ENCODE results near the gene WIPF3.

Gene WIPF3

DNA sequence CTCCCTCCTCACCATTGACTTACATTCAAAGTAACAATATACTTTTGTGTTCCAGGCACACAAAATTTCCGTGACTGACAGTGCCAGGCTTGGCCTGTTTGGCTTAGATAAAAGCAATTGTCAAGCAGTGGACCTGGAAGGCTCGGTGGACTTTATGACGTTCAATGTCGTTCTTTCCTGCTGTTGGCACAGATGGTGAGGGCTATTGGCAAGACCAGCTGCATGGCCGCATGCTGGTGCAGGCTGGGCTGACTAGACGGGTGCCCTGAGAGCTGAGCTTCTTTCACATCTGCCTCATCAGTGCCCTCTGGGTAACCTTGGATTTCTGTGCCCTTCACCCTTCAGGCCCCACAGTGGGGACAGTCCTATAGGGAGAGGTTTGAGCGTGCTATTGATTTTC lies 45.2 kb downstream of the WIPF3 start:
- DNase-seq = no peak

DNA sequence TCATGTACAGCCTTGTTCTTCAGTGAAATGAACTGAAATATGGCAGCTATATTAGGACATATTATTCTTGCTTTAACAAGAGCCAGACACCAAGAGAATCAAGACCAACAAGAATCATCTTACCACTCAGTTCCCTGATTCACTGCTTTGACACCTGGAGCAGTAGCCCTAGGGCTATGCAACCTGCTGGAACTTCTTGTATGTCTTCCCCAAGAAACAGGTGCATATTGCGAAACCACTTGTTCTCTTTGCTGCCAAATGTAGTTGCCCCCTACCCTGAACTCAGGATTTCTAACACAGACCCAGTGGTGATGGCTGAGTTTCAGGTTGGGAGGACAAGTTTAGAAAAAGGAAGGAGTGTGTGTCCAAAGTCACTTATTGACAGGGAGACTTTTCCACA lies 46.1 kb downstream of the WIPF3 start:
- no peak for DNase-seq

DNA sequence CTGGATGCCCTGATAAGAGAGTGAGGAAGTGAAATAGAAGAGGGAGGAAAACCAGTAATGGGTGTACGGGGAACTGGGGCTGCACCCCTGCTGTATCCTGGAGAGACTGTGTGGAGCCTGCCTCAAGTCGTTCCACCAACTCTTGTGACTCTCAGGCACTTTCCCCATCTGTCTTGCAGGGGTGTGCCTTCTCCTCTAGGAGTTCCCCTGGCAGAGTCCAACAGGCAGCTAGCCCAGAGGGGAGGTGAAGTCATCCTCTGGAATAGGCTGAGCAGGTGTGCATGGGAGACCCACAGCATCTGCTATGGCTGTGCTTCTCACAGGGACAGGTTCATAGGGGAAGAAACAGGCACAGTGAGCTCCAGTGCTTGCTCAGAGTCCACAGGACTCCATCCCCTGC lies 46.8 kb downstream of the WIPF3 start:
- no peak for DNase-seq

DNA sequence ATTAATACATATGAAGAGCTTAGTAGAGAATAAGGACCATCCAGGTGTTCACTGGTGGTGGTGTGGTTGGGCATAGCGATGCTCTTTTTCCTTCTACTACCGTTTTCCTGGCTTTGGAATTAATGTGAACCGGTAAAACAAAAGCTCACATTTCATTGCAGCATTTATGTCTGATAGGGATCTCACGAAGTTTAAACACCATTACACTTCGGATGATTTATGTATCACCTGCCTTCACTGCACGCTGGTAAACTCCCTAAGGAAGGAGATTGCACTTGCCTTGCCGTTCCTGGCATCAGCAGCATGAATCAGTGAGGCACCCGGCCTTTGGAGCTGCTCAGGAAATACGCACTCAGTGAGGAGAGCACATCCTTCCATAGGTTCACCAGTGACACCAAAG lies 47.5 kb downstream of the WIPF3 start:
- DNase-seq = no peak

DNA sequence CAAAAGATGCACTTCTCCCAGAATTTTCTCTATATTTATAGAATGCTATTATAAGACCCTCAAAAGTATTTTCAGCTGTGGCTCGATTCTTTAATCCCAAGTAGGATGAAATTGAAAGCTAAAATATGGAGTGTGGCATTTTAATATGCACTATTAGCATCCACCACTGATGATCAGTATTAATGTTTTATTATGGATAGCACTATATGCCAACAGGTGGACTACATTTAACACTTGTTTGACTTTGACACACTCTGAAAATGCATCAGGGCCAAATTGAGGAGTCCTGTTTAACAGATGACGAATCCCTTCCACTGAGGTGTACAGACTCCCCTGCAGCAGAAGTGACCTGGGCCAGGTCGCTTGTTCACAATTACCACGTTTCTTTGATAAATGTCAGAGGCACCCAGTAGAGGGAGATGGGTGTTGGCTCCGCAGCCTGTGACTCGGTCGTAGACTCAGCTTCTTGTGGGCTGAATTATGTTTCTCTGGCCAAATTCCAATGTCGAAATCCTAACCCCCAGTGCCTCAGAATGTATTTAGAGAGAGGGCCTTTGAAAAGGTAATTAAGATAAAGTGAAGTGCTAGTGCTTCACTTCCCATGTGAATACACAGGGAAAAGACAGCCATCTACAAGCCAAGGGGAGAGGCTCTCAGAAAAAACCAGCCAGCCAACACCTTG lies 48.1 kb downstream of the WIPF3 start:
- no peak for DNase-seq

DNA sequence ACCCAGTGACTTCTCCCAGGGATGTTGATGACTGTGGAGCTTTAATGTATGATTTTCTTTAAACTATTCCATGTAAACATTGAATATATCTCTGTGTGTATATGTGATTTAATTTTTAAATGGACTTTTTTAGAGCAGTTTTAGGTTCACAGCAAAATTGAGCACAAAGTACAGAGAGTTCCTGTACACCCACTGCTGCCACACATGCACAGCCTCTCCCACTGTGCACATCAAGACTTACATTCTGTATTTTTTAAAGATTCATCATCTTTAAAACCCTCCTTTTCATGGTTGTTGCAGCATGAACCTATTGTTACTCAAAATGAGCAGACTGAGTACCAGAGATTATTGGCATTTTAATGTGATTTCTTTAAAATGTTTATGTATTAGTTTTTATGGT lies 51.3 kb downstream of the WIPF3 start:
- DNase-seq = no peak

DNA sequence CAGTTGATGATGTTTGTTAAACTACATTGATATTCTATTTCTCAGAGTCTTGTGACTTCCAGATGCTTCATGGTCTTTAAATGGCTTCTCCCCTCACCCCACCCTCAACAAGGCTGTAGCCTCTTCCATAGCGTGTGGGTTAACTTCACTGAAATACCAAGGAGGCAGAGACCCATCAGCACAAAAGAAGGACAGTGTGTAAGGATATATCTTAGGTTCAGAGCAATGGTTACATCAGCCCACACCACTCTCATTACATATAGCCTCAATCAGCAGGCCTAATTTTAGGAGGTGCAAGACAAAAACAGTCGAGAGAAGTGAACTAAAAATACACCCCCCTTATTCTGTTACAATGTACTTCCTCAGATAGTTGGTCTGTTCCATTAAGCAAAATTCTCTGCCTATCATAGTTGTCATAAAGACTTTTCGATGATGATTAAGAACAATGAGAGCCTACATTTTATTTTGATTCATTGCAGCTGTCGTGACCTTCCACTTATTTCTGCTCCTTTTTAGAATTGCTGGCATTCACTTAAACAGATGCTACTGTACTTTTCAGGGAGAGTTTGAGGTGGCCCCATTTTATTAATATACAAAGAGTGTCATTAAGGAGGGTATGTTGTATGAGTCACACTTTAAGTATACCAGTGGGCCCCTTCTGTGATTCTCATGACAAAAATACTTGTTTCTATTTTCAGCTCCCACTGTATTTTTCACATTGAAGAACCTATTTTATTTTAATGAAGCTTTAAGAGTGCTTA lies 52.1 kb downstream of the WIPF3 start:
- no peak for DNase-seq

DNA sequence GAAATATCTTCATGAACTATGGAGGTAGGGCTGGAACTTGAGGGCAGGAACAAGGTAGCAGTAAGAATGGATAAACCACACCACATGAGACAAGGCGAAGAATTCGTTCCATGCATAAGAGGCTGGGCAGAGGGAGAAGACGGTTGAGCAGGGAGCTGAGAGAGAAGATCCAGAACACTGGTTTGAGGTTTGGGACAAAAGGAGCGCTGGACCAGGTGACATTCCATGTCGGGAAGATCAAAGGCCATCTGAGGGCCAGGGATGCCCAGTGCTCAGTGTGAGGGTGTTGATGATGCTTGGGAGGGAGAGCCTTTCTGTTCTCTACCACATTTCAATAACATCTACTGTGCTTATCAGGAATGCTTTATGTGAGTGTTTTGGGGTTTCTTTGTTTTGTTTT lies 52.8 kb downstream of the WIPF3 start:
- no peak for DNase-seq

DNA sequence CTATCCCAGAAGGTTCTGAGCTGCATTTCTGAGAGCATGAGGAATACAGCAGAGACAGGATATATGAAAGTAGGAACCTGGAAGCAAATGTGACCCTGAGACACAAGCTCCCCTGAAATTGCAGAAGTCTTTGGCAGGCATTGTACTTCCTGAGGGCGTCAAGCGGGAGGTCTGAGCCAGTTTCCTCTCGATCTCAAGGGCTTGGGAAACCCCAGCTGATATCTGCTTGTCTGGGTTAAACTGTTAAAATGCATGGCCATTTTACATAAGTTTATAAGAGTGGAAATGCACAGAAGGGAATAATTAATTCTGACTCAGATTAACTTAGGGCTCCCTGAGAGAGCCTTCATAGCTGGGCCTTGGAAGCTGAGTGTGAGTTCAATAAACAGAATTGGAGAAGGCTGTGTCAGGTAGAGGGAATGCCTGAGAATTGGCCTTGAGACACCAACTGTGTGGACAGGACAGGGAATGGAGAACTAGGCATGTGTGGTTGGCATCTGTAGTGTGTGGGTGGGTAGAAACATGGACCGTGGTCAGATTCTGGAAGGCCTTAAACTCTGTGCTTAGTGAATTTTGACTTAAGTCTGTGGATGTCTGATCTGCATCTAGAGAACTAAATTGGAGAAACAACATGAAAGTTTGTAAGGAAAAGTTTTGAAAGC lies 53.3 kb downstream of the WIPF3 start:
- DNase-seq = peak; percentile 11 to 32

DNA sequence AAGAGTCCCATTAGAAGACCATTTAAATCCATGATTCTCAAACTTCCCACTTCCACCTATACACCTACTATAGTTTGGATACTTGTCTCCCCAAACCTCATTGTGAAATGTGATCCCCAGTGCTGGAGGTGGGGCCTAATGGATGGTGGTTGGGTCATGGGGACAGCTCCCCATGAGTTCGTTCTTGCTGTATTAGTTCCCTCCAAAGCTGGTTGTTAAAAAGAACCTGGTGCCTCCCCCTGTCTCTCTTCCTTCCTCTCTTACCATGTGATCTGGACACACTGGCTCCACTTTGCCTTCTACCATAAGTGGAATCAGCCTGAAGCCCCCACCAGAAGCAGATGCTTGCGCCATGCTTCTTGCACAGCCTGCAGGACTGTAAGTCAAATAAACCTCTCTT lies 53.9 kb downstream of the WIPF3 start:
- DNase-seq = no peak

DNA sequence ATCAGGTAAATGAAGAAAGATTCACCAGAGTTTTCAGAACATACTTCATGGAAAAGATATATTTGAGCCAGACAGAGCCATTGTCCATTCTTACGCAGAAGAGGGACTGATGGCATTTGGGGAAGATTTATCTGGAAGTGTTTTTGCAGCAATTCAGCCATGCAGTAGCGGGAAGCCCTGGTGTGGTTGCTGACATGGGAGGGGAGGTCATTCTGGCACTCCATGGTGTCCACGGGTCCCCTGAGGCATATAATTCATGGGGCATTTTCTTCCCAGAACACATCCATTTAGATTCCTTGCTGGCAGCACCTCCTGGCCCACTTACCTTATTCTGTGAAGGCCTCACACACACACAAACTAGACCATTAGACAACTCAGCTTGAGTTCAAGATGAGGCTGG lies 55.6 kb downstream of the WIPF3 start:
- DNase-seq = no peak

DNA sequence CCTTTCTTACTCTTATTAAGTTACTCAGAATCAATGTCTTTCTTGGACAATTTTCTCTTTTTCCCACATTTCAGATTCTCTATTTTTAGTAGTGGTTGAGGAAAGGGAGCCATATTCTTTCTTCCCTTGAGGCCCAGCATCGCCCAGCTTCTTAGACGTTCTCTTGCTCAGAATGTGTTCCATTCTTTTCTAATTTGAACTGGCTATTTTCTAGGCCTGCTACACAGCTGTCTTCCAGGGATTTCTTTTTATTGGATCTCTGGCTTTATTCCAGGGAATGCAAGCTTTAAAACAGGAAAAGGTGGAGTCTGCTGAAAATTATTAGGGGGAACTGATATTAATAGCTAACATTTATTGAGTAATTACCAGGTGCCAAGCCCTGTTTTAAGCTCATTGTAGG lies 58.3 kb downstream of the WIPF3 start:
- DNase-seq = no peak

DNA sequence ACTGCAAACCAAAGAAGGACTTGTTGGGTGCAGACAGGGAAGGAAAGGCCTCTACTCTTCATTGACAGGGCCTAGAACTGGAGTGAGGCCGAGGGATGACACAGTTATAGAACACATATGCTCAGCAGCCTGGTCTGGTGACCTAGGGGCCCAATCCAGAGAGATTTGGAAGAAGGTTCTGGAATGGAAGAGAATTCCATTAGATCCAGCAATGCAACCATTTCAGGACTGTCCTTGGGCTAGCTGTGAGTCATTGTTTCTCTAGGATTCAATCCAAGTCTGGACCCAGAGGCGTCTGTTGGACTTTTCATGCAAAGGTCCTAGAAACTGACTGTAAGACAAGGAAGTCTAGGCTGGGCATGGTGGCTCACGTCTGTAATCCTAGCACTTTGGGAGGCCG lies 59.2 kb downstream of the WIPF3 start:
- DNase-seq = no peak

DNA sequence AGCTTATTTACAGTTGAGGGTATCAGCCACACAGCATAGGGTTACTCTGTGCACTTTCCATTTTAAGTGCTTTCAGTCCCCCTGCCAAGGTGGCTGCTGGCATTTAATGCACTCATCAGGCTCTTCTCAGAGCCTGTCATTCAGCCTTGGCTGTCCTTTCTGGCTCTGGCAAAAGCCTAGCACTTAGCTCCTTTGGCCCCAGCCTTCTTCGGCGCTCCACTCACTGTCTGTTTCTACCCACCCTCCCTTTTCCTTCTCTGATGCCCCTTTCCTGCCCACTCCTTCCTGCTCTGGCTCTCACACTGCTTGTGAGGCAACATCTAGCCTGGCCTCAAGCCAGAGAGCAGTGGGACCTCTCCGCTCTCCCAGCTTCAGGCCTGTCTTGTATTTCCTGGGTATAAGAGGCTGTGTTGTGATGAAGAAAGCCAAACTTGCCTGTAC lies 60.2 kb downstream of the WIPF3 start:
- no peak for DNase-seq

DNA sequence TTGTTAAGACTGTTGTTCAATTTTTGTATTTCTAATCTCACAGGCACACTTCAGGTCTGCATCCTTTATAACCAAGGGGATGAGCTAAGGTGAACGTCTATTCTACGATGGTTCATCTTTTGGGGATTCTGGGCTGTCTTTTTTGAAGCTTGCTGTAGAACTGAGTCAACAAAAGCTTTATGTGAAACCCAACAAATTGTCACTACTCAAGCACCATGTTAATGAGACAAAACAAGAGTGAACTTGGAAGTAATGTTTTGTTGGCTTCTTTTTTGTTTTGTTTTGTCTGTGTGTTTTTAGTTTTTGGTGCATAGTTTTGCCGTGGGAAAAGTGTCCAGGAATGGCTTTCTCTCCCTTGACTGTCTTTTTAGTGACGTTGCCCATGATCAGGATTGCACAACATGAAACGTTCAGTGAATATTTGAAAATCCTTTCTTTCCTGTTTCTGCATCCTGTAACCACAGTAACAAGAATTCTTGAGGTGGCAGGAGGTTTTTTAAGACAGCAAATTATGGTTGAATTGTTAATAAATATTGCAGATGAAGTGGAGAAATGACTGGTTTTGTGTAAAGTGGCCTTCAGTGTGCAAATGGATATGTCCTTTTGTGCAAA lies 65.6 kb downstream of the WIPF3 start:
- no peak for DNase-seq

DNA sequence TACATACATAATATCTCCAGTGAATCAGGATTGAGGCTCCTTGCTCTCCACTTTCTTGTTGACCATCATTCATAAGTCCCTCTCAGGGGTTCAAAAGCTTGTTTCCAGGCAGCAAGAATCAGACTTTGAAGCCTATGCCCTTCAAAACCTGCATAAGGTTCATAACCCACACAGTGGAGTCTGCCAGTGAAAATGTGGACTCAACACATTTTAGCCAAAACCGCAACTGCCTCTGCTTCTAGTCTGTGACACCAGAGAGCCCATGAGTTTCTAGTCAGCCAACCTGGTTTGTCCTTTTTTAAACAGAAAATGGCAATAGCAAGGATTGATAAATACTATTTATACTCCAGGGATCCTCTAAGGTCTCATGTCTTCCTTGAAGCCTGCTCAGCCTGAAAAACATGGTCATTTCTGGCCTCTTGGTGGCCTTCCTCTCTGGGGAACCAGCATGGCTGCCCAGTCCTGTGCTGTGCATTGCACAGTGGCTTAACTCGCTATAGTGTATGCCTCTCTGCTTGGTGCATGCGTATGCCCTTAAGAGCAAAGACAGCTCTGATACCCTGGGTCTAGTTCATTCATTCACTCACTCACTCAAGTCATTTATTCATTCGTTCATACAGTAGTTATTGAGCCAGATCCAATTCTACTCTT lies 67.5 kb downstream of the WIPF3 start:
- no peak for DNase-seq

DNA sequence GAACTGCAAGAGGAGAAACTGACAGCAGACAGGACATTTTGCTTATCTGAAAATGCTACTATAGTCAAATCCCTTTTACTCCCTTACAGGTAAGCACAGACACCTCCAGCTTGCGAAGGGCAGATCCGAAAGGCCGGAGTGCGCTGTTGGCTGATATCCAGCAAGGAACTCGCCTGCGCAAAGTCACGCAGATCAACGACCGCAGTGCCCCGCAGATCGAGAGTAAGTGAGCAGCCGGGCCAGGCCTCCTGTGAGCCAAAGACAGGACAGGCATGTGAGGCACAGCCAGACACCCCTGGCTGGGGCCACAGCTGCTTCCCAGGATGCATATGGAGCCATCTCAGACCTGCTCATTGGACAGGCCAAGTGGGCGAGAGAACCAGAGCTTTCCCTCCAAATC lies 69.4 kb downstream of the WIPF3 start:
- DNase-seq = no peak

DNA sequence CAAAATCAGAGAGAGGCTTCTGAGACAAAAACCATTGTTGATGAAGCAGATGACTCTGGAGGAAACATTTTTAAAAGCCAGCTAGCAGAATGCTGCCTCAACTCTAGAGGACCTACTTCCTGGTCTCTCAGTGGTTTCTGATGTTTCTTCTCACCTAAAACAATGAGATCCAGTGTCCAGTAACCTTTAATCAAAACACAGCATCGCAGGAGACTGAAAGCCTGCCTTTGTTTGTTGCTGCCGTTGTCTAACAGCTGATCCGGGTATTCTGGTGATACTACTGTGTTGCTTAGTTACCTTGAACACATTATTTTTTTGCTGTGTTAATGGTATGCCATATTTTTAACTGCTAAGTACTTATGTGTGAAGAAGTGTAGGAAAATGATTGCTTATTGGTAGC lies 70.9 kb downstream of the WIPF3 start:
- no peak for DNase-seq

DNA sequence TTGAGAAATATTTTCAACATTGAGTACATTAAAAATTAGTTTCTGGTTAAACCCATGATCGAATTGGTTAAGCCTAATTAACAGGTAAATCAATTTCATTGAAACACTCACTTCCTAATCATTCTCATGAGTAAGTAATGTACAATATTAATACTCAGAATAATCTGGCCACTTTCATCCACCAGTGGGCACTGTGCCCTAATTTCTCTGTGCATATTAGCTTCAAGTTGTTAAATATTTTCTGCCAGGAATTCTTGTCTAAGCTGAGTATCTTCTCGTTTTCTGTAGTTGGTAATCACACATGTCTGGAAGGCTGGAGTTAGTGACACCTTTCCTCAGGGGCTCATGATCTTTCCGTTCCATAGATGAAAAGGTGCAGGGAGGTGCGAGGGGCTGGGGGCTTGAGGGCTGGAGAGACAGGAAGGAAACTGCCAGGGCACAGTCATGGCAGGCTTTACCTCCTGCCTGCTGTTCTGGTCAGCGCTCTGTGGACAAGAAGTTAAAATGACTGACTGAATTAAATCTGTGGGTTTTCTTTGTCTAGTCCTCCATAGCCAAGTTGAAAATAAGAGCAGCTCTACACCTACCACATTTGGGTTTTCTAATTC lies 71.9 kb downstream of the WIPF3 start:
- DNase-seq = peak; percentile 18 to 35

DNA sequence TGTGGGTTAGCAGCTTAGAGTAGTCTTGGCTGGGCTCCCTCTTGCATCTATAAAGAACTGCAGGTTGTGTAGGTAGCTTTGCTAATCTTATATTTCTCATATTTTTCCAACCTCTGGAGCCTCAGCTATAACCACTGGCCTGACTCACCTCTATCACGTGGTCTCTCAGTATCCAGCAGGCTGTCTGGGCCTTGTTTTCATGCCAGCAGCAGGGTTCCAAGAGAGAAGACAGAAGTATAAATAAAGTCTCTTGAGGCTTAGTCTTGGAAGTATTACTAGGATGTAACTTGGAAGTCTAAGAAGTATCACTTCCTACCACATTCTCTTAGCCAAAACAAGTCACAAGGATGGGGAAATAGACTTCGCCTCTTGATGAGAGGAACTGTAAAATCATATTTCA lies 73.3 kb downstream of the WIPF3 start:
- no peak for DNase-seq

DNA sequence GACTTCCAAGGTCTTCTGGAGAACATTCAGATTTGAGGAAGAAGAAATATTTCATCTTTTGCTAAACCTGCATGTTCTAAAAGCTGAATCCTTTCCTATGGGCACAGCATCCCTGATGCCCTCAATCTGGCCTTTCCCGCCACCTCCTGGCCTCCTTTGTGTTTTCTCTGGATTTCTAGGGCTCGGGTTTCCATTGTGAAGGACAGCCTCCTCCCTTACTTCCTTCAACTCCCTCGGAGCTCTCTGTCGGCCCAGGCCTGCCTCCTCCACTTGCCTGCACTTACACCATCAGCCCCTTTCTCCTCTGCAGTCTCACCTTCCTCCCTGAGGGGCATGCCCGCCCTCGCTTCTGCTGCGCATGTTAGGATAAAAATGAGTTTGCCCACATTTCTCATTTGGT lies 75.4 kb downstream of the WIPF3 start:
- DNase-seq = no peak

DNA sequence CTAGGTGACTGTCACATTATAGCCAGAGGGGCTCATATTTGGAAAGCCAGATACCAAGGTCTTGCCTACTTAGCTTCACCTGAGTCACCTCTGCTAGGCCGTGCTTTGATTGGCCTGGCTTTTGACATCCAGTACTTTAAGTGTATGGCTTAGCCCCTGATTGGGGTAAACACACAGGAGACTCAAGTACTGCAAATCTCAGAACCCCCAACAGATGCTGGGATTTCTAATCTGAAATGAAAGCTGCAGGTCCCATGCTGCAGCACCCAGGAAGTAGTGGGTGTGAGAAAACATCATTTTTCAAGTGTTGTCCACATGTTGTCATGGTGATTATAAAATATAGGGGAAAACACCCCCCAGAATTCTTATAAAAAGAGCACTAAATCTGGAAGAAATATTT lies 76.2 kb downstream of the WIPF3 start:
- DNase-seq = no peak

All from CD4-positive, alpha-beta T cell treated with Interleukin-4 for 1 hour (primary cell).